Ectodermal cell (in vitro differentiated cells): ENCODE data around the gene CTDSP1.

Experiments
- H3K27ac ChIP-seq: 2 replicates; pipeline ENCODE4 v1.7.0; 2013; ENCODE audit warnings: mild to moderate bottlenecking, low read depth, low read length; ENCODE audit not compliant: insufficient read depth, poor library complexity, severe bottlenecking
- H3K27me3 ChIP-seq: 2 replicates; pipeline ENCODE4 v1.7.0; 2013; ENCODE audit warnings: mild to moderate bottlenecking, low read length; ENCODE audit not compliant: insufficient read depth, control insufficient read depth, poor library complexity, severe bottlenecking
- H3K36me3 ChIP-seq: one replicate; pipeline ENCODE4 v1.7.0; 2013; ENCODE audit warnings: low read length; ENCODE audit not compliant: control insufficient read depth, insufficient read depth
- H3K4me1 ChIP-seq: one replicate; pipeline ENCODE4 v1.7.0; 2013; ENCODE audit warnings: low read length; ENCODE audit not compliant: control insufficient read depth, insufficient read depth
- H3K4me3 ChIP-seq: 2 replicates; pipeline ENCODE4 v1.7.0; 2013; ENCODE audit warnings: low read depth, low read length, control low read depth; ENCODE audit not compliant: insufficient read depth
- H3K9me3 ChIP-seq: 2 replicates; pipeline ENCODE4 v1.7.0; 2013; ENCODE audit warnings: mild to moderate bottlenecking, low read length, moderate library complexity; ENCODE audit not compliant: control insufficient read depth
- WGBS, 2 experiments: methylation state at CpG; one replicate each; pipeline ENCODE4 v1.1.7; 2013; ENCODE audit warnings: missing lambda C conversion rate in 2 of 2; 5-methylcytosine and 5-hydroxymethylcytosine counted together

The CTDSP1 gene

GRCh38 chr2:218406209-218406948, 6.7 kb downstream of the CTDSP1 start:
- Histone ChIP-seq H3K4me3 (peak overlapping the region; percentile 37), H3K36me3 (peaks cover 16% of the 10 kb centered on the region), H3K27ac (peak overlapping the region; percentile 74), H3K27me3 (no peaks in the 10 kb centered on the region), H3K9me3 (no peaks in the 10 kb centered on the region), H3K4me1 (peaks cover 24% of the 10 kb centered on the region)
- 1 to 2% methylated on average over 56 of the region's 56 CpGs for WGBS, 2 experiments

DNA sequence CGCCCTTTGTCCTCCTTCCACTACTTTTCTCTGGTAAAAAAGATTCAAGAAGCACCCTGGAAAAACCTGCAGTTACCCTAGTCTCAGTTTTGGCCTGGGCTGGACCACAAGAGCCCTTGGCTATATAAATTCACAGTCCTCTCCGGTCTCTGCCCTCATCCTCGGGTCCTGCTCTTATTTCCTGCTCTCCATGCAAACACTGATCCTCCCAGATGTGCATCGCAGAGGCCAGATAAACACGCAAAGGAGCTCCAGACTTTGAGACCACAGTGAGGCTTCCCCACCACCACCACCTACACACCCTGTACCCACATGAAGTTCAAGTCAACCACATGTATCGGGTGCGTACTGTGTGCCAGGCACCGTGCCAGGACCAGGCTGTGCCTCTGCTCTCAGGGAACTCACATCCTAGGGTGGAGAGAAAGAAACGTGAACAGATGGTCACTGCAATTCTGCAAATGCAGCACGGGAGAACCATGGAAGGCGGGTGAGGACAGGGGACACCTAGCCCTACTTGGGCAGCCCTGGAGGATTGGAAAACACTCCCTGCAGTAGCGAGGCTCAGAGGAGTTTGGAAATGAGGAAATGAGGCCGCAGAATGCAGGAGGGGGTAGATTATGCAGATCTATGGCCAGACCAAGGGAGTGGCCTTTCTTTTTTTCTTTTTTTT, 7.4 kb downstream of the CTDSP1 start:
- Histone ChIP-seq H3K4me1 (peaks cover 20% of the 10 kb centered on the region), H3K9me3 (no peaks in the 10 kb centered on the region), H3K27me3 (no peaks in the 10 kb centered on the region), H3K27ac (peak overlapping the region; percentile 70), H3K36me3 (peaks cover 16% of the 10 kb centered on the region), H3K4me3 (peak overlapping the region; percentile 37)
- WGBS, 2 experiments: 69 to 73% methylated on average over 13 of the region's 13 CpGs

DNA sequence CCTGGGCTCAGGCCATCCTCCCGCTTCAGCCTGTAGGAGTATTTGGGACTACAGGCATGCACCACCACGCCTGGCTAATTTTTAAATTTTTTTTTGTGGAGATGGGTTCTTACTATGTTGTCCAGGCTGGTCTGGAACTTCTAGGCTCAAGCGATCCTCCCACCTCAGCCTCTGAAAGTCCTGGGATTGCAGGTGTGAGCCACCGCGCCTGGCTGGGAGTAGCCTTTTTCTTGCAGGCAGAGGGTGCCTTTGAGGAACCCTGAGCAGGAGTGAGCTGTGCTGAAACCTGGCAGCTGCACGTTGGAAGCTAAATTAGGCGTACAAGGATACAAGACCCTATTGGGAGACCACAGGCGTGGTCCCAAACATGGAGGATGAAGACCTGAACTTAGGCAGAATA, 8.0 kb downstream of the CTDSP1 start:
- H3K27me3 ChIP-seq: no peaks in the 10 kb centered on the region
- 90 to 94% methylated on average over 8 of the region's 8 CpGs for WGBS, 2 experiments
- no peak overlapping the region for H3K27ac ChIP-seq
- H3K36me3 ChIP-seq: peaks cover 10% of the 10 kb centered on the region
- peaks cover 20% of the 10 kb centered on the region for H3K4me1 ChIP-seq
- H3K4me3 ChIP-seq: no peak overlapping the region
- H3K9me3 ChIP-seq: no peaks in the 10 kb centered on the region

GRCh38 chr2:218418321-218418716, 18.7 kb downstream of the CTDSP1 start:
- Histone ChIP-seq H3K4me1 (no peaks in the 10 kb centered on the region), H3K27ac (no peak overlapping the region), H3K9me3 (no peaks in the 10 kb centered on the region), H3K36me3 (no peaks in the 10 kb centered on the region), H3K4me3 (no peak overlapping the region), H3K27me3 (no peaks in the 10 kb centered on the region)
- 90 to 91% methylated on average over 5 of the region's 5 CpGs for WGBS, 2 experiments

GRCh38 chr2:218418717-218419458, 19.2 kb downstream of the CTDSP1 start, which contains the start of gene VIL1:
VIL1 (plus strand) TSS chr2:218419123; CDS start chr2:218423779, 4,656 bp downstream.
- Histone ChIP-seq H3K9me3 (no peaks in the 10 kb centered on the region), H3K27ac (no peak within 1 kb of the TSS), H3K4me3 (no peak within 1 kb of the TSS), H3K36me3 (no peaks in the 10 kb centered on the region), H3K4me1 (no peaks in the 10 kb centered on the region), H3K27me3 (no peaks in the 10 kb centered on the region)
- whole genome bisulfite sequencing, 2 experiments: 74 to 76% methylated on average over 9 of the region's 9 CpGs

- Histone ChIP-seq H3K27me3 (no peaks in the 10 kb centered on the region), H3K9me3 (no peaks in the 10 kb centered on the region), H3K36me3 (no peaks in the 10 kb centered on the region), H3K4me3 (no peak overlapping the region), H3K4me1 (no peaks in the 10 kb centered on the region), H3K27ac (no peak overlapping the region)
- WGBS, 2 experiments: 86 to 90% methylated on average over 7 of the region's 7 CpGs
Observed at GRCh38 chr2:218419630-218420216, 20.1 kb downstream of the CTDSP1 start.

DNA sequence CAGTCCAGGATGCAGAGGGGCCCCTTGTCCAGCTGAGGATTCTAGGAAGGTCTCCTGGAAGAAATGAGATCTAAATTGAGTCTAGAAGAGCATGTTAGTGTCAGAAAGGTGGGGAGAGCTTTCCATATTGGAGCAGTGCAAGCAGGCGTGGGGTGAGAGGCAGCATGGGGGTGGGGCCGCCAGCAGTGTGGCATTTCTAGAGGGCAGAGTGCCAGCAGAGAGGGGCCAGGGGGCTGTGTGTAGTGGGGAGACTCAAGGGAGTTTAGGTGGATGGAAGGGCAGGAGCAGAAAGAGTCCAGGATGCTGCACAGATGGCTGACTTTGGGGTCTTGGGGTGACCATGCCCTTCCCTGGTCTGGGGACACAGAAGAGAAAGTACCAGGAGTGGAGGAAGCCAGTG, 21.4 kb downstream of the CTDSP1 start:
- 88 to 94% methylated on average over 2 of the region's 2 CpGs for WGBS, 2 experiments
- Histone ChIP-seq H3K4me1 (no peaks in the 10 kb centered on the region), H3K27ac (no peak overlapping the region), H3K9me3 (no peaks in the 10 kb centered on the region), H3K36me3 (no peaks in the 10 kb centered on the region), H3K4me3 (no peak overlapping the region), H3K27me3 (no peaks in the 10 kb centered on the region)

GRCh38 chr2:218422403-218423086, 22.9 kb downstream of the CTDSP1 start:
- WGBS, 2 experiments: 91% methylated on average over 9 of the region's 9 CpGs
- no peaks in the 10 kb centered on the region for H3K4me1 ChIP-seq
- no peaks in the 10 kb centered on the region for H3K27me3 ChIP-seq
- no peaks in the 10 kb centered on the region for H3K9me3 ChIP-seq
- no peak overlapping the region for H3K4me3 ChIP-seq
- no peaks in the 10 kb centered on the region for H3K36me3 ChIP-seq
- H3K27ac ChIP-seq: no peak overlapping the region

- Histone ChIP-seq H3K4me1 (no peaks in the 10 kb centered on the region), H3K36me3 (no peaks in the 10 kb centered on the region), H3K9me3 (no peaks in the 10 kb centered on the region), H3K27ac (no peak overlapping the region), H3K4me3 (no peak overlapping the region), H3K27me3 (no peaks in the 10 kb centered on the region)
- WGBS, 2 experiments: 93% methylated on average over 9 of the region's 9 CpGs
Observed at GRCh38 chr2:218423584-218423983, 23.9 kb downstream of the CTDSP1 start.
